Parathyroid adenoma (tissue), 2 donors: Measurements from ENCODE around the gene ASB1.

Source experiments
- H2AFZ ChIP-seq: fragments of 300-600 bp; sonication (generic); one replicate; pipeline ENCODE4 v1.7.0; 2017; ENCODE audit warnings: antibody characterized with exemption, mild to moderate bottlenecking
- H3K27ac ChIP-seq: fragments of 300-600 bp; sonication (generic); one replicate; pipeline ENCODE4 v1.7.0; 2017
- H3K27me3 ChIP-seq: fragments of 300-600 bp; sonication (generic); one replicate; pipeline ENCODE4 v1.7.0; 2017; ENCODE audit warnings: low read length; ENCODE audit not compliant: control insufficient read depth, insufficient read depth
- H3K36me3 ChIP-seq: fragments of 300-600 bp; sonication (generic); one replicate; pipeline ENCODE4 v1.7.0; 2017; ENCODE audit warnings: low read length; ENCODE audit not compliant: control insufficient read depth, insufficient read depth
- H3K4me1 ChIP-seq: fragments of 300-600 bp; sonication (generic); one replicate; pipeline ENCODE4 v1.7.0; 2017; ENCODE audit warnings: control low read depth
- H3K4me2 ChIP-seq: fragments of 300-600 bp; sonication (generic); one replicate; pipeline ENCODE4 v1.7.0; 2017; ENCODE audit warnings: low read length
- H3K4me3 ChIP-seq: fragments of 300-600 bp; sonication (generic); one replicate; pipeline ENCODE4 v1.7.0; 2017; ENCODE audit warnings: low read depth, low read length
- H3K79me2 ChIP-seq: fragments of 300-600 bp; sonication (generic); one replicate; pipeline ENCODE4 v1.7.0; 2017; ENCODE audit warnings: control low read depth
- H3K9ac ChIP-seq: fragments of 300-600 bp; sonication (generic); one replicate; pipeline ENCODE4 v1.7.0; 2017; ENCODE audit warnings: mild to moderate bottlenecking
- H3K9me3 ChIP-seq: fragments of 300-600 bp; sonication (generic); one replicate; pipeline ENCODE4 v1.7.0; 2017; ENCODE audit warnings: low read length; ENCODE audit not compliant: control insufficient read depth
- TF ChIP-seq, protein P1 (sequence below): fragments of 300-600 bp; sonication (generic); IDR thresholded peaks from one replicate; pipeline ENCODE4 v1.7.0; 2017; ENCODE audit warnings: antibody characterized with exemption, mild to moderate bottlenecking
- donor health status: primary hyperparathyroidism.

Gene ASB1

DNA sequence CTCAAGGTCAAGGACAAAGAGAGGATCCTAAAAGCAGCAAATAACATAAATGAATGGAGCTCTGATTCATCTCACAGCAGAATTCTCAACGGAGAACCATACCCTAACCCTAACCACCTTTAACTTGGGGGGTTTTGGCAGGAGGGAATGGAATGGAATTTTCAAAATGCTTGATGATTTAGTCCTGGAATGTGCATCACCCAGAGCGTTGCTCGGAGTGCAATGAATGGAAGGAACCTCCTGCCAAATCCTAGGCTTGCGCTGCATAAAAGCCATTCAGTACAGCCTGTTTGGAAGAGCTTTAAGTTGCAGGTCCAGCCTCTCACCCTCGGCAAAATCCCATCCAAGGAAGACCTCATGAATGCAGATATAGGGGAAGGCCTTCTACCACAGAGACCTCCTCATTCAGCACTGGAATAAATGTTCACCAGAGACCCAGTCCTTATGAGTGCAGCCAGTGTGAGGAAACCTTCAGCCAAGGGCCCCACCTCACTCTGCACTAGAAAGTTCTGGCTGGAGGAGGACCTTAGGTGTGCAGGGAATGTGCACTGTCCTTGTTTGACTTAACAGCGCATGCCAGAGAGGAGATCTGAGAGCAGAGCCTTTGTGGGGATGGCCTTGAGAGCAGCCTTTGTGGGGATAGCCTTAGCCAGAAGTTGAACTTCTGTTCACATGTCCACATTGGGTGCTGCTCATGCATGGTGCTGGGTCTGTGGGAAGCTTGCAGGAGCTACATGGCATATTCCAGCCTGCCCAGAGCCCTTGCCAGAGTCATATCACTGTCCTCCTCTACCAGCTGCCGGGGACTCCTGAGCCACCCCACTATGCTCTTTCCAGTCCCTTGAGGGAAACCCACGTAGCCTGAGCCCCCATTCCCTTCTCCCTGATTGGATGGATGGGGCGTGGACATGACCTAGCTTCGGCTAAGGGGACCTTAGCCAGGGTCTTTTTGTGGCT is 30.5 kb downstream of the ASB1 start:
- TF ChIP-seq, protein P1, sequence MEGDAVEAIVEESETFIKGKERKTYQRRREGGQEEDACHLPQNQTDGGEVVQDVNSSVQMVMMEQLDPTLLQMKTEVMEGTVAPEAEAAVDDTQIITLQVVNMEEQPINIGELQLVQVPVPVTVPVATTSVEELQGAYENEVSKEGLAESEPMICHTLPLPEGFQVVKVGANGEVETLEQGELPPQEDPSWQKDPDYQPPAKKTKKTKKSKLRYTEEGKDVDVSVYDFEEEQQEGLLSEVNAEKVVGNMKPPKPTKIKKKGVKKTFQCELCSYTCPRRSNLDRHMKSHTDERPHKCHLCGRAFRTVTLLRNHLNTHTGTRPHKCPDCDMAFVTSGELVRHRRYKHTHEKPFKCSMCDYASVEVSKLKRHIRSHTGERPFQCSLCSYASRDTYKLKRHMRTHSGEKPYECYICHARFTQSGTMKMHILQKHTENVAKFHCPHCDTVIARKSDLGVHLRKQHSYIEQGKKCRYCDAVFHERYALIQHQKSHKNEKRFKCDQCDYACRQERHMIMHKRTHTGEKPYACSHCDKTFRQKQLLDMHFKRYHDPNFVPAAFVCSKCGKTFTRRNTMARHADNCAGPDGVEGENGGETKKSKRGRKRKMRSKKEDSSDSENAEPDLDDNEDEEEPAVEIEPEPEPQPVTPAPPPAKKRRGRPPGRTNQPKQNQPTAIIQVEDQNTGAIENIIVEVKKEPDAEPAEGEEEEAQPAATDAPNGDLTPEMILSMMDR: no peak
- no peak overlapping the region for H3K4me2 ChIP-seq
- H3K9me3 ChIP-seq: no peaks in the 10 kb centered on the region
- H2AFZ ChIP-seq: no peak overlapping the region
- H3K36me3 ChIP-seq: no peaks in the 10 kb centered on the region
- no peaks in the 10 kb centered on the region for H3K27me3 ChIP-seq
- H3K27ac ChIP-seq: no peak overlapping the region
- no peak overlapping the region for H3K4me3 ChIP-seq
- no peaks in the 10 kb centered on the region for H3K4me1 ChIP-seq
- H3K79me2 ChIP-seq: no peaks in the 10 kb centered on the region
- no peak overlapping the region for H3K9ac ChIP-seq

DNA sequence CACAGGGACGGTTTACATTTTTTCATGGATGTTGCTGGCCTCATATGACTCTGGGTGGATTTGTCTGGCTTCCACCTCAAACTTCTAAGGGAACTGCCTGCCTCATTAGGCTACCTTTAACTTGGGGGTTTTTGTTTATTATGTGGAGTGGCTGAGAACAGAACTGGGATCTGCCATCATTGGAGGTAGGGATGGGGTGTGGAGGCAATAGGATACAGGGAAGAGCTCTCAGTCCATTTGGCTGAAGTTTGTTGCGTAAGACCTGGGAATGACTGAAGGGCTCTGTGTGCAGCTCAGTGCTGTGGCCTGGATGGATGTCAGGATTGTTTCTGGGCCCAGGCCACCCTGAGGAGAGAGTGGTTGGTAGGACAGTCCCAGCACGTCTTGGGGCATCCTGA is 31.2 kb downstream of the ASB1 start:
- no peak overlapping the region for H2AFZ ChIP-seq
- H3K4me2 ChIP-seq: no peak overlapping the region
- H3K4me1 ChIP-seq: no peaks in the 10 kb centered on the region
- H3K27ac ChIP-seq: no peak overlapping the region
- TF ChIP-seq, protein P1: no peak
- no peak overlapping the region for H3K4me3 ChIP-seq
- H3K36me3 ChIP-seq: no peaks in the 10 kb centered on the region
- no peaks in the 10 kb centered on the region for H3K27me3 ChIP-seq
- no peaks in the 10 kb centered on the region for H3K79me2 ChIP-seq
- H3K9me3 ChIP-seq: no peaks in the 10 kb centered on the region
- no peak overlapping the region for H3K9ac ChIP-seq

DNA sequence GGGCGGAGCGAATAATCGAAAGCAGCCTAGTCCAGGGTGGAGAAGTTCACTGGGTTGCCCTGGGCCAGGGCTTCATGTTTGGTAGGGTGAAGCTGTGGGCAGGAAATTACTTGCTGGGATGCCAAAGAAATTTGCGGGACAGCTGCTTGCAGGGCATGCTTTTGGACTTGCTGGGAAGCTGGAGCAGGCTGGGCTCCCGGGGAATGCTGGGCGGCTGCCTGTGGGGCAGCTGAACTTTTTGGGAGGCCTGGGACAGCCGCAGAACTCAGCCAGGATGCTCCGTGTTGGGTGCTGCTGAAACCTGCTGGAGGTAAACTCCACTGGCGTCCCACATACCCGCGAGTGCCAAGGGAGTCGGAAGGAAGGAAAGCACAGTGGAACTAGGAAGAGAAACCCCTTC is 31.9 kb downstream of the ASB1 start:
- H3K4me3 ChIP-seq: no peak overlapping the region
- H3K79me2 ChIP-seq: no peaks in the 10 kb centered on the region
- H3K9ac ChIP-seq: no peak overlapping the region
- H3K27ac ChIP-seq: no peak overlapping the region
- H2AFZ ChIP-seq: no peak overlapping the region
- H3K36me3 ChIP-seq: no peaks in the 10 kb centered on the region
- H3K4me2 ChIP-seq: no peak overlapping the region
- H3K27me3 ChIP-seq: no peaks in the 10 kb centered on the region
- no peaks in the 10 kb centered on the region for H3K4me1 ChIP-seq
- H3K9me3 ChIP-seq: no peaks in the 10 kb centered on the region
- TF ChIP-seq, protein P1: no peak

DNA sequence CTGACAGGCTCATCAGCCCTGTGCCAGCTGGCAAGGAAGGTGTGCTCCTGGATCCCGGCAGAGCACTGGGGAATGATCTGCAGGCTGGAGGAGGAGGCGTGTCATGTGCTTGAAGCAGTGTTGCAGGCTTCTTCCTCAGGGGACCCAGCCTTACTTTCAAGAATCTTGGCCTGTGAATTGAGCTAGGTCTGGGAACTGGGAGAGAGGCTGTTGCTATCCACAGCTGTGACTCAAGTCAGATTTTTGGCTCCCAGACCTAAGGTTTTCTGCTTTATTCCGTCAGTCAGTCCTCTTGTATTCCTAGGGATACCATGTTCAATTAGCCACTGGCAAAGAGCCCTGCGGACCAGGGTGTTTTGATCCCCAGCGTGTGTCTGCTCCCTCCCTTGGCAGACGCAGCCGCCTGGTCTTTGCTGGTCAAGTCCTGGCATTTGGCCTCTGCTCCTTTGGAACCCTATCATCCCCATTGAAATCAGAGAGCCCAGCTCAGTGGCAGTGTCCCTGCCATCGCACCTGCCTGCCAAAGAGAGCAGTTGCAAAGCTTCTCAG is 32.4 kb downstream of the ASB1 start:
- Histone ChIP-seq H3K79me2 (no peaks in the 10 kb centered on the region), H3K9ac (no peak overlapping the region), H3K27me3 (no peaks in the 10 kb centered on the region), H3K27ac (no peak overlapping the region), H3K9me3 (no peaks in the 10 kb centered on the region), H3K4me2 (no peak overlapping the region), H2AFZ (no peak overlapping the region), H3K4me3 (no peak overlapping the region), H3K4me1 (no peaks in the 10 kb centered on the region), H3K36me3 (no peaks in the 10 kb centered on the region)
- TF ChIP-seq, protein P1: no peak
